ENCODE measurements around the gene DUSP16. TPM values are rescaled to one million over a fixed set of nuclear protein-coding genes. Genes with fewer than 3 reads are reported as not detected.

Gene DUSP16
- total RNA-seq, 4 donors from 2014 or later: 7.5 to 21.4 (median 14.6) TPM

DNA sequence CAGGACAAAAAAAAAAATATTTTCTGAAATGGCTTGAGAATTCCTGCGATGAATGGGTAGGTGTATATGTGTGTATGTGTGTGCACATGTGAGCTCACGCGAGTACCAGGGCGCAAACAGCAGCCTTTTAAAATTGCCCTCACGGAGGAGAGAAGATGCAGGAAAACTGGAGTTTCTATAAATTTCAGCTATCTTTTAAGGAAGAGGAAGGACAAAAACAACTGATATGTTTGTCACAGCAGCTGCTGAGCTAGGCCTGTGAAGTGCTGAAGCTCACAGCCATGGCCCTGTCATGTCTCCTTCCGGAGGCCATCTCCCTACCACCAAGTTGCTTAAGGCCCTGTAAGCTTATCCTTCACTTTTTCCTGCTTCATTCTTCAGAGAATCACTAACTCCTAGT lies 40.8 kb downstream of the DUSP16 start:
- TF ChIP-seq, protein P1, sequence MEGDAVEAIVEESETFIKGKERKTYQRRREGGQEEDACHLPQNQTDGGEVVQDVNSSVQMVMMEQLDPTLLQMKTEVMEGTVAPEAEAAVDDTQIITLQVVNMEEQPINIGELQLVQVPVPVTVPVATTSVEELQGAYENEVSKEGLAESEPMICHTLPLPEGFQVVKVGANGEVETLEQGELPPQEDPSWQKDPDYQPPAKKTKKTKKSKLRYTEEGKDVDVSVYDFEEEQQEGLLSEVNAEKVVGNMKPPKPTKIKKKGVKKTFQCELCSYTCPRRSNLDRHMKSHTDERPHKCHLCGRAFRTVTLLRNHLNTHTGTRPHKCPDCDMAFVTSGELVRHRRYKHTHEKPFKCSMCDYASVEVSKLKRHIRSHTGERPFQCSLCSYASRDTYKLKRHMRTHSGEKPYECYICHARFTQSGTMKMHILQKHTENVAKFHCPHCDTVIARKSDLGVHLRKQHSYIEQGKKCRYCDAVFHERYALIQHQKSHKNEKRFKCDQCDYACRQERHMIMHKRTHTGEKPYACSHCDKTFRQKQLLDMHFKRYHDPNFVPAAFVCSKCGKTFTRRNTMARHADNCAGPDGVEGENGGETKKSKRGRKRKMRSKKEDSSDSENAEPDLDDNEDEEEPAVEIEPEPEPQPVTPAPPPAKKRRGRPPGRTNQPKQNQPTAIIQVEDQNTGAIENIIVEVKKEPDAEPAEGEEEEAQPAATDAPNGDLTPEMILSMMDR (IDR thresholded peaks at IDR 0.05; ENCODE audit: low read depth): no peak

DNA sequence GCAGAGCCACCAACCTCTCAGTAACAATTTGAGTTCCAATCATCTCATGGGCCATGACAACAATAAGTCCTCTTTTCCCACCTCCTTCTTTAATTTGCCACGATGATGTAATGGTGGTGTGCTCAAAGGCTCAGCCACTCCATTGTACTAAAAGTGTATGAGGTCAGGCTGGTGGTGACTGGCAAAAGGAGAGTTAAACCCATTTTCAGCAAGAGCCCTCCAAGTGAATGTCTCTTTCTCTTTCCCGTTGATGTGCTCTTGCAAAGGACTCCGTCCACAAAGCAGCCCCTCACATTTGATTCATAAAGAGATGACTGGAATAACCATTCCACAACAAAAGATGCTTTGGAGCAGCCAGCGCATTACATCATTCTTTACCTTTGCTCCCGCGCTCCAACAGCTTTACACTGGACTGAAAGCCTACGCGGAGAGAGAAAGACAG lies 41.6 kb downstream of the DUSP16 start:
- TF ChIP-seq, protein P1 (IDR thresholded peaks at IDR 0.05; ENCODE audit: low read depth): no peak

DNA sequence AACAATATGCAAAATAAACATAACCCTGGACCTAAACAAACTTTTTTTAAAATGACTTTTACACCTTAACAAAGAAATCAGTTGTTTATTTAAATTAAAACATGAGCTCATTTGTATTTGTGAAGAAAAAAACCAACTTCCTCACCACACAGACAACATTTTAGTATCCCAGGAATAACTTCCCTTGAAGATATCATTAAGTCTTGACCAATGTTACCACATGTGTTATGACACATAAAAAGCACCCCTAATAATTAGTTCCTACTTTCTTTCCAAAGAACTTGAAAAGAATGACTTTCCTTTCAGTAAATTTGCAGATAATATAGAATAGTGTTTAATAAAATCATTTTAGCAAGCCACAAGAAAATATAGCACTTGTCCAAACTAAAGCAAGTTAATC lies 42.4 kb downstream of the DUSP16 start:
- TF ChIP-seq, protein P1 (IDR thresholded peaks at IDR 0.05; ENCODE audit: low read depth): no peak

DNA sequence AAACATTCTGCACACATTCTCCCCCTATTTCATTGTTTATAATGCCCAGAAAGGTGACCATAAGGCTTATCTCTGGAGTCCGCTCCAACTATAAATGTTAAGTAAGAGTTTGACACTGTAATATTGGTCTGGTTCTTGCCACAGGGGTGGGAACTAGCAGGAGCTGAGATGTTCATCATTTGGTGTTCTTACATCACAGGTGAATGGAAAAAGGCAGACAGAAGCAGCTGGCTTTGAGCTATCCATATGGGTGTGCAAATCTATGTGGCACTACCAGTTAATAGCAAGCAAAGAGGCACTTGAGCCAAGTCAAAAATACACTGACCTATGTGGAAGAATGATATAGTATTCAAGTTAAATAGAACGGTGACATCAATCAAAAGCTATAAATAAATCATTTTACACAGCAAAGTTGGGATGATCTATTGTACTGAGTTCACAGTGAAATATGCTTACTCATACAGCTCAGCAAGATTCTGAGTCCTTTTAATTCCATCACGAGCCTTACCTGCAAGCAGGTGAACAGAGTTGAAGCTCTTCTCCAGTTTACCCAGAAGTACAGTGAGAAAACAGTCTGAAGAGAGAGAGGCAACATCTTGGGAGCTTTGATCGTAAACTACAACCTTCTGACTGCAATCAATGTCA lies 43.2 kb downstream of the DUSP16 start:
- TF ChIP-seq, protein P1 (IDR thresholded peaks at IDR 0.05; ENCODE audit: low read depth): no peak

DNA sequence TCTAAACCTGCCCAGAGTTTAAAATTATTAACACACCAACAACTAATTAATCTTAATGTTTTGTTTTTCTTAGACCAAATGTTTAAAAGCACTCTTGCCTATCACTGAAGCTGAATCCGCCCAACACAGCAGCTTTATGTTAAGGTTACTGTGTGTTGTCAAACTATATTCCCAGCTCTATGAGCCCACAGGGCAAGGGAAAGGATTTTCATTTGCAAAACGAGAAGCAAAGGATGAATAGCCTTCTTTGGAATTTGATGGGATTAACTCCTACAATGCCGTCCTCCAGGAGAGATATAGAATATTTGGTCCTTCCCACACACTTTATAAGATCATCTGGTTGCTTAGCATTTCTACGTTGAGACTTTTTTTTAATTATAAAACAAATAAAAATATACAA lies 43.7 kb downstream of the DUSP16 start:
- TF ChIP-seq, protein P1 (IDR thresholded peaks at IDR 0.05; ENCODE audit: low read depth): no peak

DNA sequence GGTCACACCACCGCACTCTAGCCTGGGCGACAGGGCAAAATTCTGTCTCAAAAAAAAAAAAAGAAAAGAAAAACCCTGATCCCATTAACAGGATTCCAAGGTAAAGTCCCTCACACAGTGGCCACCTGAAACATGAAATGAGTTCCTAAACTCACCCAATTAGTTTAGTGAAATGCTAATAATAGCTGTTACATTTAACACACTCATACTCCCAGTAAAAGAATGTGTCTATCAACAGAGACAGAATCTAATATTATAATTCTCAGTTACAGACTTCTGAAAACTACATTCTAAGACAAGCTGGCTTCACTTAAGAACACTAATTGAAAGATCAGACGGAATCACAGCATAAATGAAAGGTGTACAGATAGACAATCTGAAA lies 44.2 kb downstream of the DUSP16 start:
- TF ChIP-seq, protein P1 (IDR thresholded peaks at IDR 0.05; ENCODE audit: low read depth): no peak

DNA sequence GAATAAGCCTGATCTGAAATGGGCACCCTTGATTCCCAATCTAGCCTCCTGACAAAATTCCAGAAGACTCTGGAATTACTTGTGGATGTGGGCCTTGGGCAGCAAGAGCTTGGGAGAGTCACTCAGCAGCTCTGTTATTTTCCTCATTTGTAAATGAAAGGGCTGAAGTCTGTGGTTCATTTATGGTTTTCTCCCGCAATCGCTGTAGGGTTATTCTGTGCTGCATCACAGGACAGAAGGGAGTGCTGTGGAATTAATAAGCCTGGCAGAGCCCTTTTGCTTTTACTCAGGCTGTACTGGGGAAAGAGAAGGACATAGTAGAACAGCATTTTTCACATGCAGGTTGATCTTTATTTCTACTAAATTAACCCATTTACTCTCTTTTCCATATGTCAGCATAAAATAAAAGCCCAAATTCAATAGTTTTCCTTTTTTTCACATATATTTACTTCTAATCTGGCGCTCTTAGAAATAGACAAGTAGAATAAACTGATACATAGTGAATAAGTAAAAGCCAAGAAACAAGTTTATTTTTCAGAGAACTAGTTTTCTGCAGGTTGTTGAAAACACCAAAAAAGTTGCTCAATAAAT lies 49.2 kb downstream of the DUSP16 start:
- TF ChIP-seq, protein P1 (IDR thresholded peaks at IDR 0.05; ENCODE audit: low read depth): no peak
